Motor neuron (in vitro differentiated cells): Measurements from ENCODE around the gene MYMK. TPM values are rescaled to one million over a fixed set of nuclear protein-coding genes. Genes with fewer than 3 reads are reported as not detected.

ENCODE experiments used
- ATAC-seq, 8 experiments: fragments of 200-7000 bp; cut with Tn5 transposase; replicated peaks in 6 of 8; 2 replicates each; pipeline ENCODE4 v1.8.0; 2021; ENCODE audit warnings: mild to moderate bottlenecking in 8 of 8, moderate library complexity in 8 of 8
- H3K27ac ChIP-seq, 2 donors: fragments of 250-450 bp; sonication (Bioruptor Pico); 2 replicates each; pipeline ENCODE4 v1.9.0; 2021; ENCODE audit warnings: antibody characterized with exemption in 2 of 2, mild to moderate bottlenecking in 2 of 2, moderate library complexity in 1 of 2
- H3K4me1 ChIP-seq, 2 donors: fragments of 250-450 bp; sonication (Bioruptor Pico); replicated peaks in 1 of 2; 2 replicates each; pipeline ENCODE4 v1.6.1; 2021; ENCODE audit warnings: antibody characterized with exemption in 2 of 2, mild to moderate bottlenecking in 2 of 2, moderate library complexity in 1 of 2
- H3K4me3 ChIP-seq, 5 donors: fragments of 250-450 bp; sonication (Bioruptor Pico); 2 replicates each; pipeline ENCODE4 v1.9.0; 2021; ENCODE audit warnings: antibody characterized with exemption in 5 of 5, mild to moderate bottlenecking in 5 of 5, moderate library complexity in 4 of 5
- WGBS, 10 experiments: fragments of 450-650 bp; shearing (Covaris generic); methylation state at CpG; one replicate each; pipeline ENCODE4 v1.0.0; 2022; 5-methylcytosine and 5-hydroxymethylcytosine counted together
- in situ Hi-C, 9 experiments: fragments of 400-800 bp; cut with MboI; loops; one replicate each; pipeline ENCODE4 v1.15.0; 2021; ENCODE audit warnings: low sequenced_read_pairs in 9 of 9, low pct_unique_long_range_greater_than_20kb in 2 of 9; ENCODE audit not compliant: unreplicated experiment in 9 of 9
- total RNA-seq, 8 experiments: library from RNA; unstranded; fragments of 300-600 nt; gene quantifications; 2 replicates each; pipeline versions ENCODE4 v1.2.3 to v1.2.4, GENCODE V29; 2022

The MYMK gene
- not detected for total RNA-seq

GRCh38 chr9:133524679-133525228 lies at the start of gene MYMK:
MYMK (minus strand) TSS chr9:133524959; CDS start chr9:133524844, 115 bp downstream.
- WGBS, 10 experiments = 20 to 100% (median 86%) methylated on average over 1 to 4 of the region's 17 CpGs; no CpG with 5 or more reads in 5 of the 10 experiments
- no peak for ATAC-seq
- in situ Hi-C loops = loop anchor here in 2 of 9 experiments (25.0 kb wide), 2 partner anchors 188 to 213 kb away; partner anchors contain the start of gene SARDH (in 1 of the 2)
- peaks cover 15 to 19% of the 10 kb centered on the region in 2 donors for H3K4me1 ChIP-seq
- no peak within 1 kb of the TSS for H3K27ac ChIP-seq
- H3K4me3 ChIP-seq = no peak within 1 kb of the TSS

- Histone ChIP-seq H3K27ac (no peak overlapping the region), H3K4me1 (peaks cover 38% of the 10 kb centered on the region in 2 donors), H3K4me3 (no peak overlapping the region)
- 40% methylated on average over 1 of the region's 21 CpGs; no CpG with 5 or more reads in 9 of the 10 experiments for WGBS, 10 experiments
- in situ Hi-C loops = no loop called here
- ATAC-seq = no peak
These were observed 49.2 kb upstream of the MYMK start for GRCh38 chr9:133573791-133574515.

- peaks cover 33 to 37% of the 10 kb centered on the region in 2 donors for H3K4me1 ChIP-seq
- H3K27ac ChIP-seq = no peak overlapping the region
- ATAC-seq = peak in 1 of 8 experiments; percentile 21
- in situ Hi-C loops = no loop called here
- no peak overlapping the region for H3K4me3 ChIP-seq
- 0% methylated on average over 1 of the region's 15 CpGs; no CpG with 5 or more reads in 9 of the 10 experiments for WGBS, 10 experiments
These were observed 48.1 kb upstream of the MYMK start for GRCh38 chr9:133572821-133573361.

- H3K4me1 ChIP-seq = peaks cover 27 to 32% of the 10 kb centered on the region in 2 donors
- no peak overlapping the region for H3K27ac ChIP-seq
- in situ Hi-C loops = no loop called here
- 67 to 90% methylated on average over 2 of the region's 20 CpGs; no CpG with 5 or more reads in 8 of the 10 experiments for WGBS, 10 experiments
- H3K4me3 ChIP-seq = no peak overlapping the region
- no peak for ATAC-seq
These were observed 47.3 kb upstream of the MYMK start for GRCh38 chr9:133571896-133572595.

- in situ Hi-C loops = no loop called here
- no peak for ATAC-seq
- peaks cover 21 to 26% of the 10 kb centered on the region in 2 donors for H3K4me1 ChIP-seq
- H3K4me3 ChIP-seq = no peak overlapping the region
- WGBS, 10 experiments = 40 to 87% (median 60%) methylated on average over 1 to 3 of the region's 9 CpGs; no CpG with 5 or more reads in 5 of the 10 experiments
- no peak overlapping the region for H3K27ac ChIP-seq
These were observed 46.7 kb upstream of the MYMK start for GRCh38 chr9:133571391-133571890.

GRCh38 chr9:133570691-133571080 lies 45.9 kb upstream of the MYMK start:
- WGBS, 10 experiments = 80 to 91% (median 83%) methylated on average over 2 to 14 of the region's 16 CpGs; no CpG with 5 or more reads in 7 of the 10 experiments
- peaks cover 16 to 22% of the 10 kb centered on the region in 2 donors for H3K4me1 ChIP-seq
- no peak for ATAC-seq
- in situ Hi-C loops = no loop called here
- no peak overlapping the region for H3K27ac ChIP-seq
- H3K4me3 ChIP-seq = no peak overlapping the region

GRCh38 chr9:133569891-133570690 lies 45.3 kb upstream of the MYMK start:
- peak in 2 of 8 experiments; percentile 18 to 20 for ATAC-seq

GRCh38 chr9:133569121-133569785 lies 44.5 kb upstream of the MYMK start:
- no peak overlapping the region for H3K27ac ChIP-seq
- H3K4me1 ChIP-seq = peaks cover 27 to 31% of the 10 kb centered on the region in 2 donors
- 0 to 90% (median 76%) methylated on average over 1 to 7 of the region's 14 CpGs; no CpG with 5 or more reads in 1 of the 10 experiments for WGBS, 10 experiments
- in situ Hi-C loops = no loop called here
- ATAC-seq = peak in 4 of 8 experiments; percentile 23 to 56 (median 36)
- H3K4me3 ChIP-seq = no peak overlapping the region

More at GRCh38 chr9:133569891-133570690, 45.3 kb upstream of the MYMK start:
- no peak overlapping the region for H3K27ac ChIP-seq
- H3K4me3 ChIP-seq = no peak overlapping the region
- in situ Hi-C loops = no loop called here
- WGBS, 10 experiments = 38 to 92% (median 67%) methylated on average over 3 to 15 of the region's 36 CpGs; no CpG with 5 or more reads in 1 of the 10 experiments
- H3K4me1 ChIP-seq = peaks cover 22 to 25% of the 10 kb centered on the region in 2 donors

GRCh38 chr9:133568186-133568585 lies 43.4 kb upstream of the MYMK start:
- ATAC-seq = no peak
- peaks cover 30 to 34% of the 10 kb centered on the region in 2 donors for H3K4me1 ChIP-seq
- H3K4me3 ChIP-seq = no peak overlapping the region
- 93% methylated on average over 6 of the region's 33 CpGs; no CpG with 5 or more reads in 9 of the 10 experiments for WGBS, 10 experiments
- in situ Hi-C loops = no loop called here
- H3K27ac ChIP-seq = no peak overlapping the region

GRCh38 chr9:133566817-133567216 lies 42.1 kb upstream of the MYMK start:
- in situ Hi-C loops = no loop called here
- no peak for ATAC-seq
- 80 to 100% (median 100%) methylated on average over 1 to 3 of the region's 17 CpGs; no CpG with 5 or more reads in 7 of the 10 experiments for WGBS, 10 experiments
- no peak overlapping the region for H3K4me3 ChIP-seq
- no peak overlapping the region for H3K27ac ChIP-seq
- peaks cover 34 to 37% of the 10 kb centered on the region in 2 donors for H3K4me1 ChIP-seq

- H3K27ac ChIP-seq = no peak overlapping the region
- 80 to 92% (median 82%) methylated on average over 1 to 5 of the region's 14 CpGs; no CpG with 5 or more reads in 7 of the 10 experiments for WGBS, 10 experiments
- ATAC-seq = no peak
- H3K4me3 ChIP-seq = no peak overlapping the region
- in situ Hi-C loops = no loop called here
- H3K4me1 ChIP-seq = peaks cover 34 to 37% of the 10 kb centered on the region in 2 donors
These were observed 41.6 kb upstream of the MYMK start for GRCh38 chr9:133566382-133566781.
